ENCODE measurements around the gene EXD1.

EXD1 gene

DNA sequence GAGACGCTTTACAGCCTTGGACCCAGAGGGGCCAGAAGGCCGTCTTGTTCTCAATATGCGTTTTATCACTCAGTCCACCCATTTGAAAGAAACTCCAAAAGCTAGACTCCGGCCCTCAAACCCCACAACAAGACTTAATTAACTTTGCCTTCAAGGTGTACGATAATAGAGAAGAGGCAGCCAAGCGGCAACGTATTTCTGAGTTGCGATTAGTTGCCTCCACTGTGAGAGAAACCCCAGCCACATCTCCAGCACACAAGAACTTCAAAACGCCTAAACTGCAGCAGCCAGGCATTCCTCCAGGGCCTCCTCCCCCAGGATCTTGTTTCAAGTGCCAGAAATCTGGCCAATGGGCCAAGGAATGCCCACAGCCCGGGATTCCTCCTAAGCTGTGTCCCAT, 97.1 kb downstream of the EXD1 start:
- no peak for DNase-seq

All from activated CD8-positive, alpha-beta memory T cell treated with anti-CD3 and anti-CD28 coated beads for 24 hours (primary cell).